ENCODE results near the gene RELN. TPM values are rescaled to one million over a fixed set of nuclear protein-coding genes. Genes with fewer than 3 reads are reported as not detected.

RELN gene
- total RNA-seq, 1 donor from 2014 or later: 0.44 TPM

- no peaks in the 10 kb centered on the region for H3K4me1 ChIP-seq
- no peak for TF ChIP-seq CTCF (IDR thresholded peaks at IDR 0.05; ENCODE audit: borderline replicate concordance)
- DNase-seq: no peak
- no peak overlapping the region for H3K4me3 ChIP-seq
- H3K9me3 ChIP-seq (replicated peaks): no peaks in the 10 kb centered on the region
- intact Hi-C loops (cut with micrococcal nuclease): no loop called here
- H3K27ac ChIP-seq (replicated peaks): no peak overlapping the region
- peaks cover 6% of the 10 kb centered on the region for H3K27me3 ChIP-seq (ENCODE audit: low read depth)
- H3K36me3 ChIP-seq: no peaks in the 10 kb centered on the region
These were observed 55.0 kb downstream of the RELN start for GRCh38 chr7:103934508-103934907.

GRCh38 chr7:103932389-103932788, 57.1 kb downstream of the RELN start:
- no peaks in the 10 kb centered on the region for H3K36me3 ChIP-seq
- H3K9me3 ChIP-seq (replicated peaks): no peaks in the 10 kb centered on the region
- H3K27me3 ChIP-seq (ENCODE audit: low read depth): peaks cover 6% of the 10 kb centered on the region
- H3K4me1 ChIP-seq: no peaks in the 10 kb centered on the region
- no peak overlapping the region for H3K27ac ChIP-seq (replicated peaks)
- H3K4me3 ChIP-seq: no peak overlapping the region
- intact Hi-C loops (cut with micrococcal nuclease): no loop called here
- DNase-seq: no peak
- no peak for TF ChIP-seq CTCF (IDR thresholded peaks at IDR 0.05; ENCODE audit: borderline replicate concordance)

GRCh38 chr7:103929901-103930311, 59.6 kb downstream of the RELN start:
- no peak for TF ChIP-seq CTCF (IDR thresholded peaks at IDR 0.05; ENCODE audit: borderline replicate concordance)
- Histone ChIP-seq H3K27me3 (ENCODE audit: low read depth) (no peaks in the 10 kb centered on the region), H3K9me3 (replicated peaks) (no peaks in the 10 kb centered on the region), H3K4me3 (no peak overlapping the region), H3K4me1 (no peaks in the 10 kb centered on the region), H3K27ac (replicated peaks) (no peak overlapping the region), H3K36me3 (no peaks in the 10 kb centered on the region)
- no peak for DNase-seq
- intact Hi-C loops (cut with micrococcal nuclease): no loop called here

- TF ChIP-seq CTCF (IDR thresholded peaks at IDR 0.05; ENCODE audit: borderline replicate concordance): no peak
- no peak overlapping the region for H3K4me3 ChIP-seq
- no peak for DNase-seq
- peaks cover 5% of the 10 kb centered on the region for H3K27me3 ChIP-seq (ENCODE audit: low read depth)
- H3K27ac ChIP-seq (replicated peaks): no peak overlapping the region
- intact Hi-C loops (cut with micrococcal nuclease): no loop called here
- no peaks in the 10 kb centered on the region for H3K9me3 ChIP-seq (replicated peaks)
- H3K4me1 ChIP-seq: no peaks in the 10 kb centered on the region
- no peaks in the 10 kb centered on the region for H3K36me3 ChIP-seq
These were observed 60.9 kb downstream of the RELN start for GRCh38 chr7:103928581-103928980.

DNA sequence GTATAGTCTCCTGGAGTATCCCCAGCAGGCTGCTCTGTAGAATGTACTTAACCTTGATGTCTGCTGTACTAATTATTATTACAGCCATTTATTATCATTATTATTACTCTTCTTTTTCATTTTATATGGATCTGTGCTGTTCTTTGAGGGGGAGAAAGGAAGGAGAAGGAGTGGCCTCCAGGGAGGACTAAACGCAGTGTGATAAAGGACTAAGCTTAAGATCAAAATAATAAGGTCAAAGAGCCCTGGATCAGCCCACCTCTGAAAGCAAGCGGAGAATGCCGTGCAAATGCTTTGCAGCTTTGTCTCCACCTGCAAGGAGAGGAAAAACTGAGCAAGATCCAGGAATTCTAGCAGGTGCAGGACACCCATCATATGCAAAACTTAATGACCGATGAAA, 65.3 kb downstream of the RELN start:
- H3K27me3 ChIP-seq (ENCODE audit: low read depth): peaks cover 17% of the 10 kb centered on the region
- DNase-seq: no peak
- intact Hi-C loops (cut with micrococcal nuclease): no loop called here
- H3K4me1 ChIP-seq: no peaks in the 10 kb centered on the region
- no peak for TF ChIP-seq CTCF (IDR thresholded peaks at IDR 0.05; ENCODE audit: borderline replicate concordance)
- H3K36me3 ChIP-seq: no peaks in the 10 kb centered on the region
- H3K27ac ChIP-seq (replicated peaks): no peak overlapping the region
- H3K4me3 ChIP-seq: no peak overlapping the region
- H3K9me3 ChIP-seq (replicated peaks): no peaks in the 10 kb centered on the region

GRCh38 chr7:103922407-103922806, 67.1 kb downstream of the RELN start:
- Histone ChIP-seq H3K36me3 (no peaks in the 10 kb centered on the region), H3K27ac (replicated peaks) (no peak overlapping the region), H3K27me3 (ENCODE audit: low read depth) (peaks cover 17% of the 10 kb centered on the region), H3K4me3 (no peak overlapping the region), H3K9me3 (replicated peaks) (no peaks in the 10 kb centered on the region), H3K4me1 (no peaks in the 10 kb centered on the region)
- no peak for DNase-seq
- intact Hi-C loops (cut with micrococcal nuclease): no loop called here
- TF ChIP-seq CTCF (IDR thresholded peaks at IDR 0.05; ENCODE audit: borderline replicate concordance): no peak
